Lower leg skin (tissue), 3 donors: ENCODE measurements around the gene CD7.

ENCODE experiments used
- POLR2A ChIP-seq, 2 donors: fragments of 450-650 bp; IDR thresholded peaks; one replicate each; pipeline ENCODE4 v1.6.1; 2016 to 2017; ENCODE audit warnings: antibody characterized with exemption in 2 of 2, mild to moderate bottlenecking in 1 of 2, moderate library complexity in 1 of 2
- TF ChIP-seq, protein P1 (sequence below), 3 donors: fragments of 450-650 bp; IDR thresholded peaks; one replicate each; pipeline ENCODE4 v1.5.1; 2016; ENCODE audit warnings: antibody characterized with exemption in 3 of 3, mild to moderate bottlenecking in 3 of 3, moderate library complexity in 2 of 3

DNA sequence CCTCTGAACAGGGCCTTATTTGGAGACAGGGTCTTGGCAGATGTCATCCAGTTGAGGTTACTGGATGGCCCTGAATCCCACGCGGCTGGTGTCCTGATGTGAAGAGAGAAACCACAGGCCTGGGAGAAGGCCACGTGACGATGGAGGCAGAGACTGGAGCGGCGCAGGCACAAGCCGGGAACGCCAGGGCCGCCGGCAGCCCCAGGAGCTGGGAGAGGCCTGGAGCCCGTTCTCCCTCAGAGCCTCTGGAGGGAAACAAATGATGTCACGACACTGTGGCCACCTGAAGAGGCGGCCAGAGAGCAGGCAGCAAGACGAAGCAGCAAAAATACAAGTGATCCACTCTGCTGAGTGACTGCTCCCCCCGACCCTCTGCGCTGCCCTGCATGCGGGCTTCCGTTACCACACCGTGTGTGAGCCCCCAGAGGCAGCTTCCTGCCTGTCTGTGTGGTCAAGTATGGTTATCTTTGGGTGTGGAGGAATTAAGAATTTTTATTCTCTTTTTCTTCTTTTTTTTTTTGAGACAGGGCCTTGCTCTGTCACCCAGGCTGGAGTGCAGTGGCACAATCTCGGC, 11.6 kb downstream of the CD7 start:
- TF ChIP-seq, protein P1, sequence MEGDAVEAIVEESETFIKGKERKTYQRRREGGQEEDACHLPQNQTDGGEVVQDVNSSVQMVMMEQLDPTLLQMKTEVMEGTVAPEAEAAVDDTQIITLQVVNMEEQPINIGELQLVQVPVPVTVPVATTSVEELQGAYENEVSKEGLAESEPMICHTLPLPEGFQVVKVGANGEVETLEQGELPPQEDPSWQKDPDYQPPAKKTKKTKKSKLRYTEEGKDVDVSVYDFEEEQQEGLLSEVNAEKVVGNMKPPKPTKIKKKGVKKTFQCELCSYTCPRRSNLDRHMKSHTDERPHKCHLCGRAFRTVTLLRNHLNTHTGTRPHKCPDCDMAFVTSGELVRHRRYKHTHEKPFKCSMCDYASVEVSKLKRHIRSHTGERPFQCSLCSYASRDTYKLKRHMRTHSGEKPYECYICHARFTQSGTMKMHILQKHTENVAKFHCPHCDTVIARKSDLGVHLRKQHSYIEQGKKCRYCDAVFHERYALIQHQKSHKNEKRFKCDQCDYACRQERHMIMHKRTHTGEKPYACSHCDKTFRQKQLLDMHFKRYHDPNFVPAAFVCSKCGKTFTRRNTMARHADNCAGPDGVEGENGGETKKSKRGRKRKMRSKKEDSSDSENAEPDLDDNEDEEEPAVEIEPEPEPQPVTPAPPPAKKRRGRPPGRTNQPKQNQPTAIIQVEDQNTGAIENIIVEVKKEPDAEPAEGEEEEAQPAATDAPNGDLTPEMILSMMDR (IDR thresholded peaks at IDR 0.05) = no peak
- TF ChIP-seq POLR2A (IDR thresholded peaks at IDR 0.05) = no peak
